A549 (cell line): ENCODE data around the gene ALDH3B2.

Experiments used
- CTCF ChIP-seq: fragments of >200 bp; sonication (Bioruptor Twin); formaldehyde crosslinking; IDR thresholded peaks from 3 replicates; pipeline ENCODE4 v1.5.1; 2016
- EHMT2 ChIP-seq: fragments of 200-600 bp; sonication (generic); IDR thresholded peaks from 2 replicates; pipeline ENCODE4 v1.6.1; 2016; ENCODE audit warnings: antibody characterized with exemption, low read depth, mild to moderate bottlenecking, moderate library complexity
- ESRRA ChIP-seq: fragments of 150-350 bp; IDR thresholded peaks from 2 replicates; pipeline ENCODE4 v1.6.1; 2014; ENCODE audit warnings: mild to moderate bottlenecking, low read length, borderline replicate concordance
- JUN ChIP-seq, 2 experiments: fragments of >200 bp; sonication (Bioruptor Twin); formaldehyde crosslinking; IDR thresholded peaks; 2 replicates in 1 of 2; 3 replicates in 1 of 2; pipeline ENCODE4 v1.6.1; 2016 to 2017
- KDM1A ChIP-seq: fragments of 200-600 bp; sonication (generic); IDR thresholded peaks from 2 replicates; pipeline ENCODE4 v1.6.1; 2016; ENCODE audit warnings: low read depth, mild to moderate bottlenecking
- MAFK ChIP-seq: fragments of 450-650 bp; IDR thresholded peaks from 2 replicates; pipeline ENCODE4 v1.6.1; 2014; ENCODE audit not compliant: partially characterized antibody
- RAD21 ChIP-seq, 2 experiments: fragments of >200 bp in 1 of 2; sonication (Bioruptor Twin) in 1 of 2; formaldehyde crosslinking in 1 of 2; IDR thresholded peaks in 1 of 2; conservative IDR thresholded peaks in 1 of 2; 2 replicates in 1 of 2; 3 replicates in 1 of 2; pipeline ENCODE4 v1.6.1; 2012 to 2018; ENCODE audit warnings: inconsistent platforms in 1 of 2
- RFX5 ChIP-seq: fragments of 450-650 bp; IDR thresholded peaks from 2 replicates; pipeline ENCODE4 v1.7.1; 2014; ENCODE audit warnings: antibody characterized with exemption, mild to moderate bottlenecking, moderate library complexity
- USF2 ChIP-seq: fragments of 450-650 bp; IDR thresholded peaks from 2 replicates; pipeline ENCODE4 v1.6.1; 2014; ENCODE audit warnings: antibody characterized with exemption

- TF ChIP-seq KDM1A = no peak
- no peak for TF ChIP-seq CTCF
- TF ChIP-seq ESRRA = no peak
- no peak for TF ChIP-seq MAFK
- TF ChIP-seq RFX5 = no peak
- TF ChIP-seq USF2 = no peak
- TF ChIP-seq RAD21 (conservative IDR thresholded peaks at IDR 0.05 in 1 of 2, IDR thresholded peaks at IDR 0.05 in 1 of 2) = peak in 1 of 2 experiments; percentile 26; a peak in 1 of 5 replicates
- TF ChIP-seq EHMT2 = no peak
- TF ChIP-seq JUN (IDR thresholded peaks at IDR 0.05) = no peak
These were observed 30.4 kb downstream of the ALDH3B2 start for GRCh38 chr11:67644042-67644441.
